ENCODE measurements around the gene NLRP9. TPM values are rescaled to one million over a fixed set of nuclear protein-coding genes. Genes with fewer than 3 reads are reported as not detected.
A peak's percentile ranks its signal among the peaks of the same experiment; 100 is the strongest.

Gene NLRP9
- total and polyA plus RNA-seq, 2 of the 13 experiments (the other 11 are each of a cell fraction or from before 2014, with no cell fraction given) = not detected

GRCh38 chr19:55711719-55712118 lies 26.5 kb downstream of the NLRP9 start:
- FAIRE-seq = no peak
- H3K4me3 ChIP-seq (replicated peaks in 1 of 3; ENCODE audit: insufficient read depth in 1 of 3, low read depth in 2 of 3, low read length in 3 of 3) = no peak overlapping the region
- ChIA-PET CTCF (ENCODE audit: low intra/inter-chr PET ratio, low total read pairs) (no interaction called here), POLR2A (no interaction called here)
- H3K4me1 ChIP-seq (ENCODE audit: insufficient read depth, low read length) = no peaks in the 10 kb centered on the region
- no peaks in the 10 kb centered on the region for H3K36me3 ChIP-seq (replicated peaks in 1 of 2; ENCODE audit: control insufficient read depth in 1 of 2, insufficient read depth in 2 of 2, low read length in 2 of 2)
- in situ Hi-C loops (cut with HindIII; ENCODE audit: extremely low pct_ligation_motif_present, low pct_unique_long_range_greater_than_20kb) = no loop called here
- no peaks in the 10 kb centered on the region for H3K79me2 ChIP-seq (ENCODE audit: insufficient read depth, low read length)
- DNase-seq (ENCODE audit: low spot score) = no peak
- peak; percentile 46 for ATAC-seq
- H3K9me3 ChIP-seq (ENCODE audit: low read length) = no peaks in the 10 kb centered on the region
- H3K4me2 ChIP-seq (ENCODE audit: low read depth, low read length) = no peak overlapping the region
- no peak overlapping the region for H3K9ac ChIP-seq (ENCODE audit: insufficient read depth, low read depth, low read length)
- BruUV-seq (replicated peaks) = no TSS peak
- no peaks in the 10 kb centered on the region for H4K20me1 ChIP-seq (ENCODE audit: insufficient read depth, low read length)
- H3K27ac ChIP-seq (ENCODE audit: extremely low read length, insufficient read depth, low read length) = no peak overlapping the region
- TF ChIP-seq ZNF281 (CRISPR knock-in tag; IDR thresholded peaks at IDR 0.05; ENCODE audit: borderline replicate concordance) (no peak), ZNF317 (CRISPR knock-in tag; IDR thresholded peaks at IDR 0.05) (no peak), CHCHD3 (CRISPR knock-in tag; IDR thresholded peaks at IDR 0.05) (no peak)
- H2AFZ ChIP-seq (ENCODE audit: low read length) = no peak overlapping the region
- 78% methylated on average over 15 of the region's 18 CpGs for WGBS (ENCODE audit: low lambda C conversion rate)
- H3K27me3 ChIP-seq (ENCODE audit: control insufficient read depth in 1 of 2, insufficient read depth in 2 of 2, low read length in 2 of 2) = no peaks in the 10 kb centered on the region
- intact Hi-C loops (cut with micrococcal nuclease; ENCODE audit: unreplicated experiment) = no loop called here

GRCh38 chr19:55705972-55706371 lies 32.2 kb downstream of the NLRP9 start:
- no peaks in the 10 kb centered on the region for H3K27me3 ChIP-seq (ENCODE audit: control insufficient read depth in 1 of 2, insufficient read depth in 2 of 2, low read length in 2 of 2)
- no peaks in the 10 kb centered on the region for H3K4me1 ChIP-seq (ENCODE audit: insufficient read depth, low read length)
- no peak overlapping the region for H3K27ac ChIP-seq (ENCODE audit: extremely low read length, insufficient read depth, low read length)
- H3K79me2 ChIP-seq (ENCODE audit: insufficient read depth, low read length) = no peaks in the 10 kb centered on the region
- in situ Hi-C loops (cut with HindIII; ENCODE audit: extremely low pct_ligation_motif_present, low pct_unique_long_range_greater_than_20kb) = no loop called here
- CTCF ChIA-PET (ENCODE audit: low intra/inter-chr PET ratio, low total read pairs) = no interaction called here
- ATAC-seq = no peak
- no peak for DNase-seq (ENCODE audit: low spot score)
- H3K4me2 ChIP-seq (ENCODE audit: low read depth, low read length) = no peak overlapping the region
- H3K4me3 ChIP-seq (replicated peaks in 1 of 3; ENCODE audit: insufficient read depth in 1 of 3, low read depth in 2 of 3, low read length in 3 of 3) = no peak overlapping the region
- POLR2A ChIA-PET = no interaction called here
- no peak for TF ChIP-seq ZNF451 (CRISPR knock-in tag; IDR thresholded peaks at IDR 0.05)
- no peak overlapping the region for H3K9ac ChIP-seq (ENCODE audit: insufficient read depth, low read depth, low read length)
- peaks cover 0 to 10% of the 10 kb centered on the region in 2 experiments; a peak in 1 of 5 replicates for H3K36me3 ChIP-seq (replicated peaks in 1 of 2; ENCODE audit: control insufficient read depth in 1 of 2, insufficient read depth in 2 of 2, low read length in 2 of 2)
- intact Hi-C loops (cut with micrococcal nuclease; ENCODE audit: unreplicated experiment) = no loop called here
- no TSS peak for BruUV-seq (replicated peaks)
- no peak overlapping the region for H2AFZ ChIP-seq (ENCODE audit: low read length)
- WGBS (ENCODE audit: low lambda C conversion rate) = 98% methylated on average over 3 of the region's 3 CpGs
- no peak for FAIRE-seq
- H3K9me3 ChIP-seq (ENCODE audit: low read length) = no peaks in the 10 kb centered on the region
- no peaks in the 10 kb centered on the region for H4K20me1 ChIP-seq (ENCODE audit: insufficient read depth, low read length)
